ENCODE results near the gene FTCDNL1.

Gene FTCDNL1

GRCh38 chr2:199836943-199837342 lies 14.0 kb downstream of the FTCDNL1 start:
- no peaks in the 10 kb centered on the region for H3F3A ChIP-seq (ENCODE audit: insufficient read depth, low read length)
- no peak overlapping the region for H3K4me2 ChIP-seq (ENCODE audit: low read depth, low read length)
- no peaks in the 10 kb centered on the region for H3K9me2 ChIP-seq (replicated peaks; ENCODE audit: insufficient read depth, low read length)
- TF ChIP-seq, protein P1, sequence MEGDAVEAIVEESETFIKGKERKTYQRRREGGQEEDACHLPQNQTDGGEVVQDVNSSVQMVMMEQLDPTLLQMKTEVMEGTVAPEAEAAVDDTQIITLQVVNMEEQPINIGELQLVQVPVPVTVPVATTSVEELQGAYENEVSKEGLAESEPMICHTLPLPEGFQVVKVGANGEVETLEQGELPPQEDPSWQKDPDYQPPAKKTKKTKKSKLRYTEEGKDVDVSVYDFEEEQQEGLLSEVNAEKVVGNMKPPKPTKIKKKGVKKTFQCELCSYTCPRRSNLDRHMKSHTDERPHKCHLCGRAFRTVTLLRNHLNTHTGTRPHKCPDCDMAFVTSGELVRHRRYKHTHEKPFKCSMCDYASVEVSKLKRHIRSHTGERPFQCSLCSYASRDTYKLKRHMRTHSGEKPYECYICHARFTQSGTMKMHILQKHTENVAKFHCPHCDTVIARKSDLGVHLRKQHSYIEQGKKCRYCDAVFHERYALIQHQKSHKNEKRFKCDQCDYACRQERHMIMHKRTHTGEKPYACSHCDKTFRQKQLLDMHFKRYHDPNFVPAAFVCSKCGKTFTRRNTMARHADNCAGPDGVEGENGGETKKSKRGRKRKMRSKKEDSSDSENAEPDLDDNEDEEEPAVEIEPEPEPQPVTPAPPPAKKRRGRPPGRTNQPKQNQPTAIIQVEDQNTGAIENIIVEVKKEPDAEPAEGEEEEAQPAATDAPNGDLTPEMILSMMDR (IDR thresholded peaks at IDR 0.05; ENCODE audit: low read length): no peak
- TF ChIP-seq EZH2phosphoT487 (IDR thresholded peaks at IDR 0.05; ENCODE audit: low read length): no peak
- TF ChIP-seq EZH2 (optimal IDR thresholded peaks at IDR 0.05; ENCODE audit: low read depth, low read length): no peak
- no peaks in the 10 kb centered on the region for H3K9me3 ChIP-seq (replicated peaks; ENCODE audit: insufficient read depth, low read length)
- H3K27me3 ChIP-seq (replicated peaks; ENCODE audit: insufficient read depth, low read length): no peaks in the 10 kb centered on the region
- no peak for DNase-seq
- no peaks in the 10 kb centered on the region for H4K20me1 ChIP-seq (ENCODE audit: insufficient read depth, low read length)
- H3K9ac ChIP-seq (ENCODE audit: low read length): no peak overlapping the region
- H3K79me2 ChIP-seq (ENCODE audit: low read length): no peaks in the 10 kb centered on the region
- H3K36me3 ChIP-seq (replicated peaks; ENCODE audit: insufficient read depth, low read length): no peaks in the 10 kb centered on the region
- H2AFZ ChIP-seq (ENCODE audit: low read length): no peak overlapping the region
- H3K4me1 ChIP-seq (ENCODE audit: low read length): no peaks in the 10 kb centered on the region
- H3K4me3 ChIP-seq (ENCODE audit: low read length): no peak overlapping the region
- H3K27ac ChIP-seq (ENCODE audit: low read length): no peak overlapping the region

DNA sequence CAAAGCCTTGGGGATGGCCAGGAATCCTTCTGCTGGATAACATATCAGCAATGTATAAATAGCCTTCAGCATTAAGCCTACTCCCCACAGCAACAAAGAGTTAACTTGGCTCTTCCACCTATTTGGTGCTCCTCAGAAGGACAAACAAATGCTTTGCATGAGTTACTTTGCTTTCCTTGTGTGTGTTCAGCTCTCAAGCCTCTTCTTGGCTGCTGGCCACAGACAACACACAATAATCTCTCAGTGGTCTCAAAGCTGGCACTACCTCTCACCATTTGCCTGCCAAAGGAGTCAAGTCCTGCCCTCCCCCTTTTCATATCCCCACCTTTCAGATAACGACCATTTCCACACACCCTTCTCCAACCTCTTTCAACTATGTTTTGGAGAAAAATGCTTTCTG lies 17.5 kb downstream of the FTCDNL1 start:
- Histone ChIP-seq H3K27me3 (replicated peaks; ENCODE audit: insufficient read depth, low read length) (no peaks in the 10 kb centered on the region), H3F3A (ENCODE audit: insufficient read depth, low read length) (no peaks in the 10 kb centered on the region), H3K79me2 (ENCODE audit: low read length) (no peaks in the 10 kb centered on the region), H3K4me3 (ENCODE audit: low read length) (no peak overlapping the region), H3K9me2 (replicated peaks; ENCODE audit: insufficient read depth, low read length) (no peaks in the 10 kb centered on the region), H4K20me1 (ENCODE audit: insufficient read depth, low read length) (no peaks in the 10 kb centered on the region), H2AFZ (ENCODE audit: low read length) (no peak overlapping the region), H3K4me2 (ENCODE audit: low read depth, low read length) (no peak overlapping the region), H3K9ac (ENCODE audit: low read length) (no peak overlapping the region), H3K4me1 (ENCODE audit: low read length) (no peaks in the 10 kb centered on the region), H3K9me3 (replicated peaks; ENCODE audit: insufficient read depth, low read length) (no peaks in the 10 kb centered on the region), H3K27ac (ENCODE audit: low read length) (no peak overlapping the region), H3K36me3 (replicated peaks; ENCODE audit: insufficient read depth, low read length) (no peaks in the 10 kb centered on the region)
- no peak for DNase-seq
- TF ChIP-seq, protein P1 (IDR thresholded peaks at IDR 0.05; ENCODE audit: low read length): no peak
- TF ChIP-seq EZH2 (optimal IDR thresholded peaks at IDR 0.05; ENCODE audit: low read depth, low read length) (no peak), EZH2phosphoT487 (IDR thresholded peaks at IDR 0.05; ENCODE audit: low read length) (no peak)

GRCh38 chr2:199830531-199830930 lies 20.5 kb downstream of the FTCDNL1 start:
- H3K79me2 ChIP-seq (ENCODE audit: low read length): no peaks in the 10 kb centered on the region
- TF ChIP-seq, protein P1 (IDR thresholded peaks at IDR 0.05; ENCODE audit: low read length): no peak
- TF ChIP-seq EZH2 (optimal IDR thresholded peaks at IDR 0.05; ENCODE audit: low read depth, low read length) (no peak), EZH2phosphoT487 (IDR thresholded peaks at IDR 0.05; ENCODE audit: low read length) (no peak)
- H3K9ac ChIP-seq (ENCODE audit: low read length): no peak overlapping the region
- no peaks in the 10 kb centered on the region for H4K20me1 ChIP-seq (ENCODE audit: insufficient read depth, low read length)
- no peak overlapping the region for H3K4me3 ChIP-seq (ENCODE audit: low read length)
- no peak overlapping the region for H3K27ac ChIP-seq (ENCODE audit: low read length)
- H3K4me1 ChIP-seq (ENCODE audit: low read length): no peaks in the 10 kb centered on the region
- H3K27me3 ChIP-seq (replicated peaks; ENCODE audit: insufficient read depth, low read length): no peaks in the 10 kb centered on the region
- H3K36me3 ChIP-seq (replicated peaks; ENCODE audit: insufficient read depth, low read length): no peaks in the 10 kb centered on the region
- no peak for DNase-seq
- no peak overlapping the region for H3K4me2 ChIP-seq (ENCODE audit: low read depth, low read length)
- no peak overlapping the region for H2AFZ ChIP-seq (ENCODE audit: low read length)
- no peaks in the 10 kb centered on the region for H3K9me3 ChIP-seq (replicated peaks; ENCODE audit: insufficient read depth, low read length)
- H3F3A ChIP-seq (ENCODE audit: insufficient read depth, low read length): no peaks in the 10 kb centered on the region
- no peaks in the 10 kb centered on the region for H3K9me2 ChIP-seq (replicated peaks; ENCODE audit: insufficient read depth, low read length)
